ENCODE measurements around the gene PIEZO1.

GRCh38 chr16:88723507-88723887 lies 61.5 kb downstream of the PIEZO1 start:
- TF ChIP-seq POLR2A (IDR thresholded peaks at IDR 0.05; ENCODE audit: low read depth, low read length): no peak
- TF ChIP-seq, protein P1, sequence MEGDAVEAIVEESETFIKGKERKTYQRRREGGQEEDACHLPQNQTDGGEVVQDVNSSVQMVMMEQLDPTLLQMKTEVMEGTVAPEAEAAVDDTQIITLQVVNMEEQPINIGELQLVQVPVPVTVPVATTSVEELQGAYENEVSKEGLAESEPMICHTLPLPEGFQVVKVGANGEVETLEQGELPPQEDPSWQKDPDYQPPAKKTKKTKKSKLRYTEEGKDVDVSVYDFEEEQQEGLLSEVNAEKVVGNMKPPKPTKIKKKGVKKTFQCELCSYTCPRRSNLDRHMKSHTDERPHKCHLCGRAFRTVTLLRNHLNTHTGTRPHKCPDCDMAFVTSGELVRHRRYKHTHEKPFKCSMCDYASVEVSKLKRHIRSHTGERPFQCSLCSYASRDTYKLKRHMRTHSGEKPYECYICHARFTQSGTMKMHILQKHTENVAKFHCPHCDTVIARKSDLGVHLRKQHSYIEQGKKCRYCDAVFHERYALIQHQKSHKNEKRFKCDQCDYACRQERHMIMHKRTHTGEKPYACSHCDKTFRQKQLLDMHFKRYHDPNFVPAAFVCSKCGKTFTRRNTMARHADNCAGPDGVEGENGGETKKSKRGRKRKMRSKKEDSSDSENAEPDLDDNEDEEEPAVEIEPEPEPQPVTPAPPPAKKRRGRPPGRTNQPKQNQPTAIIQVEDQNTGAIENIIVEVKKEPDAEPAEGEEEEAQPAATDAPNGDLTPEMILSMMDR (IDR thresholded peaks at IDR 0.05; ENCODE audit: extremely low read depth in 1 of 2, insufficient read depth in 1 of 2, low read depth in 1 of 2, low read length in 2 of 2): no peak
- no peak for TF ChIP-seq EZH2 (IDR thresholded peaks at IDR 0.05; ENCODE audit: borderline replicate concordance, low read depth, low read length, severe bottlenecking)
- TF ChIP-seq MAX (IDR thresholded peaks at IDR 0.05; ENCODE audit: insufficient read depth, insufficient read length): no peak
- no peak for TF ChIP-seq POLR2AphosphoS5 (IDR thresholded peaks at IDR 0.05; ENCODE audit: insufficient read depth, low read depth, low read length)
- no peak for TF ChIP-seq FOS (IDR thresholded peaks at IDR 0.05; ENCODE audit: borderline replicate concordance, insufficient read depth, low read length)
- no peak for TF ChIP-seq MYC (IDR thresholded peaks at IDR 0.05; ENCODE audit: low read depth, low read length)
- no peak for TF ChIP-seq JUN (IDR thresholded peaks at IDR 0.05; ENCODE audit: borderline replicate concordance, insufficient read depth, insufficient read length, low read depth)
